HCT116 (cell line): ENCODE data around the gene ANO4. TPM values are rescaled to one million over a fixed set of nuclear protein-coding genes. Genes with fewer than 3 reads are reported as not detected.

ENCODE experiments used
- ATAC-seq: fragments of 200-7000 bp; cut with Tn5 transposase; 2 replicates; pipeline ENCODE4 v1.9.1; 2020; ENCODE audit warnings: mild to moderate bottlenecking, moderate library complexity
- BruUV-seq: library from RNA; stranded (reverse); fragments of 400-500 nt; replicated peaks from 2 replicates; lab custom pipeline; 2021; lab: Mats Ljungman, UMichigan
- CTCF ChIA-PET: fragments of 300-600 bp; sonication (Branson Sonifier 250); formaldehyde crosslinking; loops from one replicate; lab custom pipeline; 2021; ENCODE audit warnings: antibody characterized with exemption; lab: Charles Lee
- POLR2A ChIA-PET: fragments of 300-600, 350-600 bp; sonication (Branson Sonifier 250); formaldehyde crosslinking; loops from one replicate; lab custom pipeline; 2021; ENCODE audit warnings: antibody characterized with exemption; lab: Charles Lee
- RAD21 ChIA-PET, 2 experiments: fragments of 300-600 bp; sonication (Branson Sonifier 250); formaldehyde crosslinking; loops; one replicate each; lab custom pipeline; 2023; ENCODE audit warnings: low total read pairs in 2 of 2; ENCODE audit not compliant: uncharacterized antibody in 2 of 2, unreplicated experiment in 2 of 2, low non-redundant PET in 1 of 2; lab: Charles Lee
- DNase-seq: peaks from one replicate; pipeline ENCODE4 v3.0.0-alpha.2; 2010; ENCODE audit warnings: low read depth, low spot score
- H2AFZ ChIP-seq: fragments of 200-600 bp; shearing (Covaris generic), sonication (generic); 2 replicates; pipeline ENCODE4 v1.6.1; 2017; ENCODE audit warnings: low read depth, mixed run types, mixed read lengths, antibody characterized with exemption, low read length; ENCODE audit not compliant: poor library complexity, severe bottlenecking
- H3K27ac ChIP-seq: 2 replicates; pipeline ENCODE4 v1.5.1; 2012; ENCODE audit warnings: low read depth, low read length
- H3K27me3 ChIP-seq: fragments of 200-600 bp; sonication (generic); 2 replicates; pipeline ENCODE4 v1.6.1; 2016; ENCODE audit warnings: mixed run types, low read length, mixed read lengths; ENCODE audit not compliant: insufficient read depth
- H3K36me3 ChIP-seq, 2 experiments: fragments of 200-500 bp in 1 of 2; fragments of 200-600 bp in 1 of 2; sonication (Bioruptor generic) in 1 of 2; sonication (generic) in 1 of 2; 2 replicates each; pipeline versions ENCODE4 v1.5.1 to v1.6.1; 2014 to 2016; ENCODE audit warnings: low read length in 2 of 2, inconsistent platforms in 1 of 2, mixed read lengths in 1 of 2, mixed run types in 1 of 2; ENCODE audit not compliant: insufficient read depth in 2 of 2, control insufficient read depth in 1 of 2
- H3K4me1 ChIP-seq, 2 experiments: fragments of 200-600 bp in 1 of 2; sonication (generic) in 1 of 2; 2 replicates each; pipeline versions ENCODE4 v1.5.1 to v1.6.1; 2012 to 2017; ENCODE audit warnings: low read length in 2 of 2, inconsistent platforms in 1 of 2, mild to moderate bottlenecking in 1 of 2, mixed read lengths in 1 of 2, mixed run types in 1 of 2, moderate library complexity in 1 of 2; ENCODE audit not compliant: insufficient read depth in 2 of 2, control insufficient read depth in 1 of 2
- H3K4me2 ChIP-seq: fragments of 200-600 bp; sonication (generic); 2 replicates; pipeline ENCODE4 v1.6.1; 2017; ENCODE audit warnings: mixed run types, low read length, mixed read lengths
- H3K4me3 ChIP-seq, 2 experiments: fragments of 200-600 bp in 1 of 2; sonication (generic) in 1 of 2; replicated peaks in 1 of 2; 2 replicates each; pipeline ENCODE4 v1.5.1; 2011 to 2016; ENCODE audit warnings: low read length in 2 of 2, control low read depth in 1 of 2, low read depth in 1 of 2, mild to moderate bottlenecking in 1 of 2, mixed read lengths in 1 of 2, mixed run types in 1 of 2
- H3K79me2 ChIP-seq: fragments of 200-600 bp; sonication (generic); 2 replicates; pipeline ENCODE4 v1.6.1; 2017; ENCODE audit warnings: mild to moderate bottlenecking, mixed run types, low read length, moderate library complexity, mixed read lengths; ENCODE audit not compliant: insufficient read depth
- H3K9ac ChIP-seq: fragments of 200-600 bp; sonication (generic); 2 replicates; pipeline ENCODE4 v1.6.1; 2016; ENCODE audit warnings: low read length, mixed read lengths
- H3K9me2 ChIP-seq: fragments of 200-600 bp; sonication (generic), shearing (Covaris generic); 2 replicates; pipeline ENCODE4 v1.6.1; 2017; ENCODE audit warnings: mixed run types, mild to moderate bottlenecking, moderate library complexity; ENCODE audit not compliant: insufficient read depth
- H3K9me3 ChIP-seq, 2 experiments: fragments of 200-500 bp in 1 of 2; fragments of 200-600 bp in 1 of 2; sonication (Bioruptor generic) in 1 of 2; sonication (generic) in 1 of 2; 2 replicates each; pipeline ENCODE4 v1.6.1; 2014 to 2017; ENCODE audit warnings: low read length in 2 of 2, mixed read lengths in 2 of 2, inconsistent platforms in 1 of 2, low read depth in 1 of 2, mild to moderate bottlenecking in 1 of 2, mixed run types in 1 of 2, moderate library complexity in 1 of 2; ENCODE audit not compliant: control insufficient read depth in 1 of 2, insufficient read depth in 1 of 2
- H4K20me1 ChIP-seq: fragments of 200-600 bp; sonication (generic), shearing (Covaris generic); 2 replicates; pipeline ENCODE4 v1.6.1; 2017; ENCODE audit warnings: mixed run types, mild to moderate bottlenecking, moderate library complexity; ENCODE audit not compliant: insufficient read depth
- ELF1 ChIP-seq: IDR thresholded peaks from 2 replicates; pipeline ENCODE4 v1.6.1; 2012; ENCODE audit warnings: low read depth, borderline replicate concordance
- JUND ChIP-seq: IDR thresholded peaks from 2 replicates; pipeline ENCODE4 v1.6.1; 2012
- SRF ChIP-seq: IDR thresholded peaks from 2 replicates; pipeline ENCODE4 v1.6.1; 2012; ENCODE audit warnings: low read depth
- TCF7L2 ChIP-seq: IDR thresholded peaks from 2 replicates; pipeline ENCODE4 v1.7.0; 2011; ENCODE audit warnings: borderline replicate concordance, inconsistent platforms; ENCODE audit not compliant: insufficient read depth, insufficient read length; ENCODE audit errors: extremely low read depth
- YY1 ChIP-seq: IDR thresholded peaks from 2 replicates; pipeline ENCODE4 v1.6.1; 2011; ENCODE audit warnings: low read length, low read depth, moderate library complexity, mild to moderate bottlenecking; ENCODE audit not compliant: insufficient replicate concordance; ENCODE audit errors: extremely low read depth
- ZFX ChIP-seq: fragments of 450-650 bp; IDR thresholded peaks from 2 replicates; pipeline ENCODE4 v1.6.1; 2017
- ZNF274 ChIP-seq: fragments of 200-500 bp; sonication (Bioruptor generic); IDR thresholded peaks from 2 replicates; pipeline ENCODE4 v1.6.1; 2014; ENCODE audit warnings: mild to moderate bottlenecking, low read depth, low read length, inconsistent platforms
- intact Hi-C: fragments of 100-400 bp; cut with micrococcal nuclease; formaldehyde crosslinking; loops from 2 replicates; pipeline ENCODE4 v1.10.0; 2022
- total RNA-seq: library from RNA; stranded (reverse); gene quantifications from one replicate; pipeline ENCODE4 v1.2.1, GENCODE V29; 2021; ENCODE audit not compliant: unreplicated experiment
- TF ChIP-seq, protein P1 (sequence below): IDR thresholded peaks from 2 replicates; pipeline ENCODE4 v1.6.1; 2012; ENCODE audit warnings: low read depth
- TF ChIP-seq, protein P2 (sequence below), 3 experiments: fragments of 200-600 bp in 1 of 3; sonication (generic) in 1 of 3; IDR thresholded peaks in 2 of 3; conservative IDR thresholded peaks in 1 of 3; 2 replicates each; pipeline ENCODE4 v1.5.1; 2012 to 2017; ENCODE audit warnings: low read depth in 2 of 3, low read length in 2 of 3, antibody characterized with exemption in 1 of 3, borderline replicate concordance in 1 of 3, control low read depth in 1 of 3, mild to moderate bottlenecking in 1 of 3, mixed read lengths in 1 of 3, mixed run types in 1 of 3, moderate library complexity in 1 of 3; ENCODE audit not compliant: insufficient read depth in 1 of 3
- TF ChIP-seq, protein P3 (sequence below): IDR thresholded peaks from 2 replicates; pipeline ENCODE4 v1.6.1; 2011; ENCODE audit warnings: mild to moderate bottlenecking, low read length, moderate library complexity; ENCODE audit not compliant: insufficient replicate concordance; ENCODE audit errors: extremely low read depth
- TF ChIP-seq, protein P4 (sequence below): IDR thresholded peaks from 2 replicates; pipeline ENCODE4 v1.6.1; 2012

Gene ANO4
- total RNA-seq, 1 experiment from 2014 or later, result 1.7 TPM

GRCh38 chr12:100793182-100793581 lies 1.4 kb upstream of the ANO4 start (continued):
- TF ChIP-seq, protein P1, sequence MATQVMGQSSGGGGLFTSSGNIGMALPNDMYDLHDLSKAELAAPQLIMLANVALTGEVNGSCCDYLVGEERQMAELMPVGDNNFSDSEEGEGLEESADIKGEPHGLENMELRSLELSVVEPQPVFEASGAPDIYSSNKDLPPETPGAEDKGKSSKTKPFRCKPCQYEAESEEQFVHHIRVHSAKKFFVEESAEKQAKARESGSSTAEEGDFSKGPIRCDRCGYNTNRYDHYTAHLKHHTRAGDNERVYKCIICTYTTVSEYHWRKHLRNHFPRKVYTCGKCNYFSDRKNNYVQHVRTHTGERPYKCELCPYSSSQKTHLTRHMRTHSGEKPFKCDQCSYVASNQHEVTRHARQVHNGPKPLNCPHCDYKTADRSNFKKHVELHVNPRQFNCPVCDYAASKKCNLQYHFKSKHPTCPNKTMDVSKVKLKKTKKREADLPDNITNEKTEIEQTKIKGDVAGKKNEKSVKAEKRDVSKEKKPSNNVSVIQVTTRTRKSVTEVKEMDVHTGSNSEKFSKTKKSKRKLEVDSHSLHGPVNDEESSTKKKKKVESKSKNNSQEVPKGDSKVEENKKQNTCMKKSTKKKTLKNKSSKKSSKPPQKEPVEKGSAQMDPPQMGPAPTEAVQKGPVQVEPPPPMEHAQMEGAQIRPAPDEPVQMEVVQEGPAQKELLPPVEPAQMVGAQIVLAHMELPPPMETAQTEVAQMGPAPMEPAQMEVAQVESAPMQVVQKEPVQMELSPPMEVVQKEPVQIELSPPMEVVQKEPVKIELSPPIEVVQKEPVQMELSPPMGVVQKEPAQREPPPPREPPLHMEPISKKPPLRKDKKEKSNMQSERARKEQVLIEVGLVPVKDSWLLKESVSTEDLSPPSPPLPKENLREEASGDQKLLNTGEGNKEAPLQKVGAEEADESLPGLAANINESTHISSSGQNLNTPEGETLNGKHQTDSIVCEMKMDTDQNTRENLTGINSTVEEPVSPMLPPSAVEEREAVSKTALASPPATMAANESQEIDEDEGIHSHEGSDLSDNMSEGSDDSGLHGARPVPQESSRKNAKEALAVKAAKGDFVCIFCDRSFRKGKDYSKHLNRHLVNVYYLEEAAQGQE, result no peak
- TF ChIP-seq JUND, result peak; percentile 75

GRCh38 chr12:100795174-100795799 lies 711 bp downstream of the ANO4 start:
- ChIA-PET CTCF (no interaction called here), RAD21 (no interaction called here), POLR2A (no interaction called here)
- Histone ChIP-seq H3K4me2 (no peak overlapping the region), H3K36me3 (no peaks in the 10 kb centered on the region), H3K9me3 (no peaks in the 10 kb centered on the region), H3K79me2 (no peaks in the 10 kb centered on the region), H3K4me3 (no peak overlapping the region), H2AFZ (no peak overlapping the region), H3K9ac (no peak overlapping the region), H4K20me1 (no peaks in the 10 kb centered on the region), H3K9me2 (no peaks in the 10 kb centered on the region), H3K4me1 (peaks cover 8 to 18% of the 10 kb centered on the region in 2 experiments; a peak in 3 of 4 replicates), H3K27me3 (peaks cover 5% of the 10 kb centered on the region; the same call in 1 of the 2 replicates), H3K27ac (no peak overlapping the region)
- no peak for DNase-seq
- intact Hi-C loops, result no loop called here
- ATAC-seq, result no peak
- no TSS peak for BruUV-seq
- TF ChIP-seq ZNF274, result no peak
- TF ChIP-seq, protein P1, result no peak
- TF ChIP-seq ELF1, result no peak
- TF ChIP-seq TCF7L2, result no peak
- no peak for TF ChIP-seq ZFX
- TF ChIP-seq, protein P2, sequence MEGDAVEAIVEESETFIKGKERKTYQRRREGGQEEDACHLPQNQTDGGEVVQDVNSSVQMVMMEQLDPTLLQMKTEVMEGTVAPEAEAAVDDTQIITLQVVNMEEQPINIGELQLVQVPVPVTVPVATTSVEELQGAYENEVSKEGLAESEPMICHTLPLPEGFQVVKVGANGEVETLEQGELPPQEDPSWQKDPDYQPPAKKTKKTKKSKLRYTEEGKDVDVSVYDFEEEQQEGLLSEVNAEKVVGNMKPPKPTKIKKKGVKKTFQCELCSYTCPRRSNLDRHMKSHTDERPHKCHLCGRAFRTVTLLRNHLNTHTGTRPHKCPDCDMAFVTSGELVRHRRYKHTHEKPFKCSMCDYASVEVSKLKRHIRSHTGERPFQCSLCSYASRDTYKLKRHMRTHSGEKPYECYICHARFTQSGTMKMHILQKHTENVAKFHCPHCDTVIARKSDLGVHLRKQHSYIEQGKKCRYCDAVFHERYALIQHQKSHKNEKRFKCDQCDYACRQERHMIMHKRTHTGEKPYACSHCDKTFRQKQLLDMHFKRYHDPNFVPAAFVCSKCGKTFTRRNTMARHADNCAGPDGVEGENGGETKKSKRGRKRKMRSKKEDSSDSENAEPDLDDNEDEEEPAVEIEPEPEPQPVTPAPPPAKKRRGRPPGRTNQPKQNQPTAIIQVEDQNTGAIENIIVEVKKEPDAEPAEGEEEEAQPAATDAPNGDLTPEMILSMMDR (IDR thresholded peaks at IDR 0.05 in 2 of 3, conservative IDR thresholded peaks at IDR 0.05 in 1 of 3; ENCODE audit: borderline replicate concordance in 1 of 3, insufficient read depth in 1 of 3, low read depth in 2 of 3, low read length in 2 of 3), result no peak
- TF ChIP-seq SRF, result no peak
- TF ChIP-seq, protein P3, sequence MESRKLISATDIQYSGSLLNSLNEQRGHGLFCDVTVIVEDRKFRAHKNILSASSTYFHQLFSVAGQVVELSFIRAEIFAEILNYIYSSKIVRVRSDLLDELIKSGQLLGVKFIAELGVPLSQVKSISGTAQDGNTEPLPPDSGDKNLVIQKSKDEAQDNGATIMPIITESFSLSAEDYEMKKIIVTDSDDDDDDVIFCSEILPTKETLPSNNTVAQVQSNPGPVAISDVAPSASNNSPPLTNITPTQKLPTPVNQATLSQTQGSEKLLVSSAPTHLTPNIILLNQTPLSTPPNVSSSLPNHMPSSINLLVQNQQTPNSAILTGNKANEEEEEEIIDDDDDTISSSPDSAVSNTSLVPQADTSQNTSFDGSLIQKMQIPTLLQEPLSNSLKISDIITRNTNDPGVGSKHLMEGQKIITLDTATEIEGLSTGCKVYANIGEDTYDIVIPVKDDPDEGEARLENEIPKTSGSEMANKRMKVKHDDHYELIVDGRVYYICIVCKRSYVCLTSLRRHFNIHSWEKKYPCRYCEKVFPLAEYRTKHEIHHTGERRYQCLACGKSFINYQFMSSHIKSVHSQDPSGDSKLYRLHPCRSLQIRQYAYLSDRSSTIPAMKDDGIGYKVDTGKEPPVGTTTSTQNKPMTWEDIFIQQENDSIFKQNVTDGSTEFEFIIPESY, result no peak
- TF ChIP-seq, protein P4, sequence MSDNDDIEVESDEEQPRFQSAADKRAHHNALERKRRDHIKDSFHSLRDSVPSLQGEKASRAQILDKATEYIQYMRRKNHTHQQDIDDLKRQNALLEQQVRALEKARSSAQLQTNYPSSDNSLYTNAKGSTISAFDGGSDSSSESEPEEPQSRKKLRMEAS, result no peak
- TF ChIP-seq YY1, result no peak
